Peyer's patch (tissue), 4 donors: ENCODE measurements around the gene HYOU1.

ENCODE experiments used
- POLR2A ChIP-seq, 2 donors: fragments of 450-650 bp; IDR thresholded peaks; one replicate each; pipeline ENCODE4 v1.5.1; 2017; ENCODE audit warnings: antibody characterized with exemption in 2 of 2, mild to moderate bottlenecking in 2 of 2, moderate library complexity in 2 of 2
- TF ChIP-seq, protein P1 (sequence below), 6 experiments: fragments of 450-650 bp in 4 of 6; fragments of 200-600 bp in 2 of 6; sonication (generic) in 1 of 6; IDR thresholded peaks; one replicate each; pipeline ENCODE4 v1.5.1; 2017 to 2019; ENCODE audit warnings: antibody characterized with exemption in 6 of 6, mild to moderate bottlenecking in 3 of 6, moderate library complexity in 1 of 6

DNA sequence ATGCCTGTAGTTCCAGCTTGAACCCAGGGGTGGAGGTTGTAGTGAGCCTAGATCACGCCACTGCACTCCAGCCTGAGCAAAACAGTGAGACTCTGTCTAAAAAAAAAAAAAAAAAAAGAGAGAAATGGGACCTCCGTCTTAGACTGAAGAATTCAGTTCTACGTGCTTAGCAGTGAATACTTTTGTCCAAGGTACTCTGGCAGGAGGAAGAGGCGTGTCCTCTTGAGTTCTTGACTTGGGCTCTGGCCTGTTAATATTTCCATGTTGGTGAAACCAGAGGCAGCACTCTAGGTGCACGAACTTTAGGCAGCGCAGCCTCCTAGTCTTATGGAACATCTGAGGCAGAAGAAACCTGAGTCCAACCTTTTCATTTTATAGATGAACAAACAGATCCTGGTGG is 30.1 kb upstream of the HYOU1 start:
- TF ChIP-seq, protein P1, sequence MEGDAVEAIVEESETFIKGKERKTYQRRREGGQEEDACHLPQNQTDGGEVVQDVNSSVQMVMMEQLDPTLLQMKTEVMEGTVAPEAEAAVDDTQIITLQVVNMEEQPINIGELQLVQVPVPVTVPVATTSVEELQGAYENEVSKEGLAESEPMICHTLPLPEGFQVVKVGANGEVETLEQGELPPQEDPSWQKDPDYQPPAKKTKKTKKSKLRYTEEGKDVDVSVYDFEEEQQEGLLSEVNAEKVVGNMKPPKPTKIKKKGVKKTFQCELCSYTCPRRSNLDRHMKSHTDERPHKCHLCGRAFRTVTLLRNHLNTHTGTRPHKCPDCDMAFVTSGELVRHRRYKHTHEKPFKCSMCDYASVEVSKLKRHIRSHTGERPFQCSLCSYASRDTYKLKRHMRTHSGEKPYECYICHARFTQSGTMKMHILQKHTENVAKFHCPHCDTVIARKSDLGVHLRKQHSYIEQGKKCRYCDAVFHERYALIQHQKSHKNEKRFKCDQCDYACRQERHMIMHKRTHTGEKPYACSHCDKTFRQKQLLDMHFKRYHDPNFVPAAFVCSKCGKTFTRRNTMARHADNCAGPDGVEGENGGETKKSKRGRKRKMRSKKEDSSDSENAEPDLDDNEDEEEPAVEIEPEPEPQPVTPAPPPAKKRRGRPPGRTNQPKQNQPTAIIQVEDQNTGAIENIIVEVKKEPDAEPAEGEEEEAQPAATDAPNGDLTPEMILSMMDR (IDR thresholded peaks at IDR 0.05) = no peak
- TF ChIP-seq POLR2A (IDR thresholded peaks at IDR 0.05) = no peak
